SU-DHL-6 (cell line): Measurements from ENCODE around the gene STX19.

Experiments
- H2AFZ ChIP-seq: fragments of 200-600 bp; sonication (generic); 2 replicates; pipeline ENCODE4 v1.6.1; 2014; ENCODE audit warnings: low read depth, mild to moderate bottlenecking, moderate library complexity, mixed read lengths, antibody characterized with exemption, low read length; ENCODE audit not compliant: severe bottlenecking
- H3F3A ChIP-seq: fragments of 200-600 bp; shearing (Covaris generic); 2 replicates; pipeline ENCODE4 v1.6.0; 2016; ENCODE audit warnings: antibody characterized with exemption, mild to moderate bottlenecking; ENCODE audit not compliant: insufficient read depth
- H3K27ac ChIP-seq: fragments of 200-600 bp; sonication (generic); 2 replicates; pipeline ENCODE4 v1.5.1; 2016; ENCODE audit warnings: low read depth, mild to moderate bottlenecking, low read length, moderate library complexity, mixed read lengths
- H3K27me3 ChIP-seq: fragments of 200-600 bp; sonication (generic), shearing (Covaris generic); 2 replicates; pipeline ENCODE4 v1.6.0; 2014; ENCODE audit warnings: mild to moderate bottlenecking, low read length
- H3K36me3 ChIP-seq: fragments of 200-600 bp; sonication (generic); 2 replicates; pipeline ENCODE4 v1.6.1; 2014; ENCODE audit warnings: mild to moderate bottlenecking, low read length, mixed read lengths
- H3K4me2 ChIP-seq: fragments of 300-600, 200-600 bp; shearing (Covaris generic), sonication (generic); 2 replicates; pipeline ENCODE4 v1.6.0; 2014; ENCODE audit warnings: low read length, low read depth, mild to moderate bottlenecking; ENCODE audit not compliant: poor library complexity, severe bottlenecking
- H3K4me3 ChIP-seq: fragments of 200-600 bp; sonication (generic); 2 replicates; pipeline ENCODE4 v1.5.1; 2014; ENCODE audit warnings: antibody characterized with exemption, low read length, mild to moderate bottlenecking, mixed read lengths; ENCODE audit not compliant: insufficient read depth, poor library complexity, severe bottlenecking
- H3K79me2 ChIP-seq: fragments of 200-600 bp; sonication (generic); 2 replicates; pipeline ENCODE4 v1.6.1; 2014; ENCODE audit warnings: mild to moderate bottlenecking, low read length, moderate library complexity; ENCODE audit not compliant: insufficient read depth
- H3K9ac ChIP-seq: fragments of 200-600 bp; sonication (generic); 2 replicates; pipeline ENCODE4 v1.7.0; 2014; ENCODE audit warnings: mild to moderate bottlenecking, low read length
- H3K9me2 ChIP-seq: fragments of 200-600 bp; sonication (generic); replicated peaks from 2 replicates; pipeline ENCODE4 v1.6.1; 2014; ENCODE audit warnings: low read length; ENCODE audit not compliant: insufficient read depth
- H3K9me3 ChIP-seq: fragments of 200-600 bp; sonication (generic); 2 replicates; pipeline ENCODE4 v1.6.1; 2014; ENCODE audit warnings: low read length, mixed read lengths; ENCODE audit not compliant: insufficient read depth
- H4K20me1 ChIP-seq: fragments of 200-600 bp; sonication (generic); 2 replicates; pipeline ENCODE4 v1.6.1; 2014; ENCODE audit warnings: low read depth, mild to moderate bottlenecking, antibody characterized with exemption, low read length, moderate library complexity, mixed read lengths
- EZH2phosphoT487 ChIP-seq: fragments of 200-600 bp; sonication (generic), shearing (Covaris generic); conservative IDR thresholded peaks from 2 replicates; pipeline ENCODE4 v1.6.1; 2018; ENCODE audit warnings: mild to moderate bottlenecking, antibody characterized with exemption, low read length, moderate library complexity, mixed read lengths
- TF ChIP-seq, protein P1 (sequence below): fragments of 200-600 bp; sonication (generic); IDR thresholded peaks from one replicate; pipeline ENCODE4 v1.5.1; 2017; ENCODE audit warnings: antibody characterized with exemption, mild to moderate bottlenecking, low read length, moderate library complexity; ENCODE audit not compliant: insufficient read depth, poor library complexity, severe bottlenecking

Gene STX19

GRCh38 chr3:94015025-94015424 is 13.4 kb downstream of the STX19 start:
- no peak overlapping the region for H3K9ac ChIP-seq
- H3K27ac ChIP-seq: no peak overlapping the region
- no peaks in the 10 kb centered on the region for H3K36me3 ChIP-seq
- no peaks in the 10 kb centered on the region for H3K79me2 ChIP-seq
- H3K4me2 ChIP-seq: no peak overlapping the region
- H3K4me3 ChIP-seq: no peak overlapping the region
- no peaks in the 10 kb centered on the region for H3F3A ChIP-seq
- no peaks in the 10 kb centered on the region for H3K9me2 ChIP-seq
- no peaks in the 10 kb centered on the region for H3K9me3 ChIP-seq
- no peaks in the 10 kb centered on the region for H3K27me3 ChIP-seq
- no peaks in the 10 kb centered on the region for H4K20me1 ChIP-seq
- H2AFZ ChIP-seq: no peak overlapping the region
- TF ChIP-seq, protein P1, sequence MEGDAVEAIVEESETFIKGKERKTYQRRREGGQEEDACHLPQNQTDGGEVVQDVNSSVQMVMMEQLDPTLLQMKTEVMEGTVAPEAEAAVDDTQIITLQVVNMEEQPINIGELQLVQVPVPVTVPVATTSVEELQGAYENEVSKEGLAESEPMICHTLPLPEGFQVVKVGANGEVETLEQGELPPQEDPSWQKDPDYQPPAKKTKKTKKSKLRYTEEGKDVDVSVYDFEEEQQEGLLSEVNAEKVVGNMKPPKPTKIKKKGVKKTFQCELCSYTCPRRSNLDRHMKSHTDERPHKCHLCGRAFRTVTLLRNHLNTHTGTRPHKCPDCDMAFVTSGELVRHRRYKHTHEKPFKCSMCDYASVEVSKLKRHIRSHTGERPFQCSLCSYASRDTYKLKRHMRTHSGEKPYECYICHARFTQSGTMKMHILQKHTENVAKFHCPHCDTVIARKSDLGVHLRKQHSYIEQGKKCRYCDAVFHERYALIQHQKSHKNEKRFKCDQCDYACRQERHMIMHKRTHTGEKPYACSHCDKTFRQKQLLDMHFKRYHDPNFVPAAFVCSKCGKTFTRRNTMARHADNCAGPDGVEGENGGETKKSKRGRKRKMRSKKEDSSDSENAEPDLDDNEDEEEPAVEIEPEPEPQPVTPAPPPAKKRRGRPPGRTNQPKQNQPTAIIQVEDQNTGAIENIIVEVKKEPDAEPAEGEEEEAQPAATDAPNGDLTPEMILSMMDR: no peak
- TF ChIP-seq EZH2phosphoT487: no peak

GRCh38 chr3:94012185-94012584 is 16.2 kb downstream of the STX19 start:
- H3K9me3 ChIP-seq: no peaks in the 10 kb centered on the region
- H2AFZ ChIP-seq: no peak overlapping the region
- no peaks in the 10 kb centered on the region for H3K9me2 ChIP-seq
- H3F3A ChIP-seq: no peaks in the 10 kb centered on the region
- no peak overlapping the region for H3K9ac ChIP-seq
- no peaks in the 10 kb centered on the region for H3K36me3 ChIP-seq
- H3K4me3 ChIP-seq: no peak overlapping the region
- no peaks in the 10 kb centered on the region for H3K27me3 ChIP-seq
- no peak overlapping the region for H3K27ac ChIP-seq
- no peaks in the 10 kb centered on the region for H4K20me1 ChIP-seq
- TF ChIP-seq, protein P1: no peak
- no peak for TF ChIP-seq EZH2phosphoT487
- no peak overlapping the region for H3K4me2 ChIP-seq
- no peaks in the 10 kb centered on the region for H3K79me2 ChIP-seq

DNA sequence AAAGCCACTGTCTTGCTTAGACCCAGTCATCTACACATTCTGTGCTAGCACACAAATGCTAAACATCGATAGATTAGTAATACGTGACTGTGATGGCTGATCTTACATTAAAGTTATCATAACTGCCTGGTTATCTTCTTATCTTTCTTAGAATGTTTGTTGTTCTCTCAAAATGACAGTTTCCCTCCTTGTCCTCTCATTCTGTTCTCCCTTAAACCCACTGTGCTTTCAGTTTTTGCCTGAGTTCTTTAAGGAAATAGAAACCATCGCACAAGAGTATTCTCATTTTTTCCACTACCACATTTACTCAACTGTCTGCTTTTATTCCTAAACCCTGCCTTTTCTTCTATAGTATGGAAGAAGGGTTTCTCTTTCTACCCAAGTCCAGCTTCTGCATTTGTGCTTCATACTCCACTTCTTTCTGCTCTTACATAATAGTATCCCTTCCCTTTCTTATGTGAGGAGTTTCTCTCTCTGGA is 17.1 kb downstream of the STX19 start:
- Histone ChIP-seq H2AFZ (no peak overlapping the region), H3K9ac (no peak overlapping the region), H4K20me1 (no peaks in the 10 kb centered on the region), H3K4me2 (no peak overlapping the region), H3K36me3 (no peaks in the 10 kb centered on the region), H3K27me3 (no peaks in the 10 kb centered on the region), H3K9me3 (no peaks in the 10 kb centered on the region), H3F3A (no peaks in the 10 kb centered on the region), H3K9me2 (no peaks in the 10 kb centered on the region), H3K27ac (no peak overlapping the region), H3K79me2 (no peaks in the 10 kb centered on the region), H3K4me3 (no peak overlapping the region)
- no peak for TF ChIP-seq EZH2phosphoT487

GRCh38 chr3:94009608-94010007 is 18.8 kb downstream of the STX19 start:
- no peak overlapping the region for H3K9ac ChIP-seq
- H3F3A ChIP-seq: no peaks in the 10 kb centered on the region
- no peaks in the 10 kb centered on the region for H3K36me3 ChIP-seq
- no peaks in the 10 kb centered on the region for H3K79me2 ChIP-seq
- H4K20me1 ChIP-seq: no peaks in the 10 kb centered on the region
- H3K9me3 ChIP-seq: no peaks in the 10 kb centered on the region
- TF ChIP-seq, protein P1: no peak
- TF ChIP-seq EZH2phosphoT487: no peak
- H2AFZ ChIP-seq: no peak overlapping the region
- no peaks in the 10 kb centered on the region for H3K27me3 ChIP-seq
- no peak overlapping the region for H3K4me2 ChIP-seq
- H3K4me3 ChIP-seq: no peak overlapping the region
- no peak overlapping the region for H3K27ac ChIP-seq
- no peaks in the 10 kb centered on the region for H3K9me2 ChIP-seq
